ENCODE measurements around the gene PHKB. TPM values are rescaled to one million over a fixed set of nuclear protein-coding genes. Genes with fewer than 3 reads are reported as not detected.

PHKB gene
- polyA plus RNA-seq, 1 donor from 2014 or later, result 99.5 TPM

GRCh38 chr16:47734987-47735594, 274.0 kb downstream of the PHKB start:
- H3F3A ChIP-seq (ENCODE audit: insufficient read depth, low read length, poor library complexity, severe bottlenecking), result no peaks in the 10 kb centered on the region
- no peaks in the 10 kb centered on the region for H4K20me1 ChIP-seq (ENCODE audit: insufficient read depth)
- no peaks in the 10 kb centered on the region for H3K36me3 ChIP-seq (ENCODE audit: insufficient read depth, low read length)
- H3K4me2 ChIP-seq (ENCODE audit: low read length), result no peak overlapping the region
- no peak overlapping the region for H2AFZ ChIP-seq (ENCODE audit: low read depth, low read length)
- no peak for TF ChIP-seq TAF1 (IDR thresholded peaks at IDR 0.05; ENCODE audit: low read depth)
- no peak for TF ChIP-seq SMC3 (conservative IDR thresholded peaks at IDR 0.05; ENCODE audit: poor library complexity)
- no peak for TF ChIP-seq EZH2 (IDR thresholded peaks at IDR 0.05; ENCODE audit: borderline replicate concordance, insufficient read depth, low read length, poor library complexity, severe bottlenecking)
- no peak for TF ChIP-seq MXI1 (conservative IDR thresholded peaks at IDR 0.05; ENCODE audit: poor library complexity, severe bottlenecking)
- no peak for TF ChIP-seq RAD21 (conservative IDR thresholded peaks at IDR 0.05)
- TF ChIP-seq REST (IDR thresholded peaks at IDR 0.05; ENCODE audit: borderline replicate concordance), result no peak
- TF ChIP-seq CTCF (IDR thresholded peaks at IDR 0.05; ENCODE audit: poor library complexity, severe bottlenecking), result no peak
- TF ChIP-seq EP300 (conservative IDR thresholded peaks at IDR 0.05; ENCODE audit: poor library complexity, severe bottlenecking), result no peak
- TF ChIP-seq POLR2AphosphoS5 (IDR thresholded peaks at IDR 0.05), result no peak
- H3K4me3 ChIP-seq (ENCODE audit: low read length), result no peak overlapping the region
- H3K79me2 ChIP-seq (replicated peaks; ENCODE audit: insufficient read depth, low read length), result no peaks in the 10 kb centered on the region
- no peaks in the 10 kb centered on the region for H3K9me3 ChIP-seq (ENCODE audit: low read length)
- no peak overlapping the region for H3K9ac ChIP-seq (ENCODE audit: low read length)
- H3K9me2 ChIP-seq (ENCODE audit: insufficient read depth, low read length), result no peaks in the 10 kb centered on the region
- H3K27ac ChIP-seq (ENCODE audit: low read length), result no peak overlapping the region
- H3K27me3 ChIP-seq (ENCODE audit: insufficient read depth, low read depth, low read length), result no peaks in the 10 kb centered on the region

GRCh38 chr16:47750371-47750770, 289.2 kb downstream of the PHKB start:
- TF ChIP-seq POLR2AphosphoS5 (IDR thresholded peaks at IDR 0.05), result no peak
- TF ChIP-seq RAD21 (conservative IDR thresholded peaks at IDR 0.05), result no peak
- no peak for TF ChIP-seq EZH2 (IDR thresholded peaks at IDR 0.05; ENCODE audit: borderline replicate concordance, insufficient read depth, low read length, poor library complexity, severe bottlenecking)
- TF ChIP-seq SMC3 (conservative IDR thresholded peaks at IDR 0.05; ENCODE audit: poor library complexity), result no peak
- no peak for TF ChIP-seq CTCF (IDR thresholded peaks at IDR 0.05; ENCODE audit: poor library complexity, severe bottlenecking)
- TF ChIP-seq REST (IDR thresholded peaks at IDR 0.05; ENCODE audit: borderline replicate concordance), result no peak
- TF ChIP-seq TAF1 (IDR thresholded peaks at IDR 0.05; ENCODE audit: low read depth), result no peak
- no peak for TF ChIP-seq EP300 (conservative IDR thresholded peaks at IDR 0.05; ENCODE audit: poor library complexity, severe bottlenecking)
- no peak for TF ChIP-seq MXI1 (conservative IDR thresholded peaks at IDR 0.05; ENCODE audit: poor library complexity, severe bottlenecking)
- H3K36me3 ChIP-seq (ENCODE audit: insufficient read depth, low read length), result no peaks in the 10 kb centered on the region
- H3F3A ChIP-seq (ENCODE audit: insufficient read depth, low read length, poor library complexity, severe bottlenecking), result no peaks in the 10 kb centered on the region
- no peaks in the 10 kb centered on the region for H4K20me1 ChIP-seq (ENCODE audit: insufficient read depth)
- no peaks in the 10 kb centered on the region for H3K27me3 ChIP-seq (ENCODE audit: insufficient read depth, low read depth, low read length)
- no peaks in the 10 kb centered on the region for H3K9me3 ChIP-seq (ENCODE audit: low read length)
- no peaks in the 10 kb centered on the region for H3K79me2 ChIP-seq (replicated peaks; ENCODE audit: insufficient read depth, low read length)
- H2AFZ ChIP-seq (ENCODE audit: low read depth, low read length), result no peak overlapping the region
- no peak overlapping the region for H3K27ac ChIP-seq (ENCODE audit: low read length)
- H3K4me3 ChIP-seq (ENCODE audit: low read length), result no peak overlapping the region
- H3K9ac ChIP-seq (ENCODE audit: low read length), result no peak overlapping the region
- no peak overlapping the region for H3K4me2 ChIP-seq (ENCODE audit: low read length)
- H3K9me2 ChIP-seq (ENCODE audit: insufficient read depth, low read length), result no peaks in the 10 kb centered on the region
